GM23248 (cell line): ENCODE data around the gene PRDM12. TPM values are rescaled to one million over a fixed set of nuclear protein-coding genes. Genes with fewer than 3 reads are reported as not detected.

Experiments used
- DNase-seq: peaks from one replicate; pipeline ENCODE4 v3.0.0-alpha.2; 2015
- H2AFZ ChIP-seq: fragments of 200-600 bp; sonication (generic); 2 replicates; pipeline ENCODE4 v1.6.1; 2016; ENCODE audit warnings: antibody characterized with exemption
- H3F3A ChIP-seq: fragments of 200-600 bp; sonication (generic); 2 replicates; pipeline ENCODE4 v1.6.1; 2016; ENCODE audit warnings: mild to moderate bottlenecking, antibody characterized with exemption, mixed run types; ENCODE audit not compliant: insufficient read depth
- H3K27ac ChIP-seq: fragments of 200-600 bp; sonication (generic); 2 replicates; pipeline ENCODE4 v1.5.1; 2016; ENCODE audit warnings: mild to moderate bottlenecking
- H3K27me3 ChIP-seq: fragments of 200-600 bp; sonication (generic); replicated peaks from 2 replicates; pipeline ENCODE4 v1.6.1; 2016; ENCODE audit warnings: mild to moderate bottlenecking; ENCODE audit not compliant: insufficient read depth
- H3K36me3 ChIP-seq: fragments of 200-600 bp; sonication (generic); 2 replicates; pipeline ENCODE4 v1.6.1; 2016; ENCODE audit warnings: low read depth, mild to moderate bottlenecking
- H3K4me1 ChIP-seq: fragments of 200-600 bp; sonication (generic); 2 replicates; pipeline ENCODE4 v1.6.1; 2016; ENCODE audit warnings: mild to moderate bottlenecking; ENCODE audit not compliant: insufficient read depth
- H3K4me2 ChIP-seq: fragments of 200-600 bp; sonication (generic); one replicate; pipeline ENCODE4 v1.6.1; 2016; ENCODE audit warnings: mild to moderate bottlenecking; ENCODE audit not compliant: unreplicated experiment
- H3K4me3 ChIP-seq: fragments of 200-600 bp; sonication (generic); 2 replicates; pipeline ENCODE4 v1.5.1; 2016; ENCODE audit warnings: mild to moderate bottlenecking
- H3K79me2 ChIP-seq: fragments of 200-600 bp; sonication (generic); 2 replicates; pipeline ENCODE4 v1.6.1; 2016; ENCODE audit warnings: mild to moderate bottlenecking; ENCODE audit not compliant: insufficient read depth
- H3K9ac ChIP-seq: fragments of 200-600 bp; sonication (generic); 2 replicates; pipeline ENCODE4 v1.6.1; 2016; ENCODE audit warnings: mild to moderate bottlenecking
- H3K9me2 ChIP-seq: fragments of 200-600 bp; sonication (generic); 2 replicates; pipeline ENCODE4 v1.6.1; 2016; ENCODE audit warnings: mixed run types, mild to moderate bottlenecking, moderate library complexity; ENCODE audit not compliant: insufficient read depth
- H3K9me3 ChIP-seq: fragments of 200-600 bp; sonication (generic); one replicate; pipeline ENCODE4 v1.6.1; 2017; ENCODE audit warnings: low read depth
- H4K20me1 ChIP-seq: fragments of 200-600 bp; sonication (generic); 2 replicates; pipeline ENCODE4 v1.6.0; 2016; ENCODE audit not compliant: insufficient read depth
- EZH2 ChIP-seq: fragments of 200-600 bp; sonication (generic); IDR thresholded peaks from 2 replicates; pipeline ENCODE4 v1.6.1; 2018; ENCODE audit warnings: antibody characterized with exemption, mild to moderate bottlenecking; ENCODE audit not compliant: insufficient read depth, poor library complexity, severe bottlenecking
- EZH2phosphoT487 ChIP-seq: fragments of 200-600 bp; sonication (generic); IDR thresholded peaks from 2 replicates; pipeline ENCODE4 v1.6.1; 2018; ENCODE audit warnings: antibody characterized with exemption, moderate library complexity, mild to moderate bottlenecking, low read depth; ENCODE audit not compliant: insufficient read depth
- WGBS, 2 experiments: methylation state at CpG; one replicate each; pipeline ENCODE4 v1.1.6; 2015 to 2017; ENCODE audit warnings: low lambda C conversion rate in 2 of 2, low coverage in 1 of 2; ENCODE audit errors: missing lambda C conversion rate in 2 of 2; 5-methylcytosine and 5-hydroxymethylcytosine counted together
- in situ Hi-C: fragments of 300-500 bp; cut with MboI; formaldehyde crosslinking; loops from 2 replicates; pipeline ENCODE4 v1.15.0; 2020
- polyA plus RNA-seq: library from polyadenylated mRNA; unstranded; fragments of >200 nt; fragmentation: Nextera tagmentation; extraction: Ambion mirVana; gene quantifications from 2 replicates; pipeline ENCODE4 v1.2.1, GENCODE V29; 2016
- total RNA-seq: library from RNA; depleted of rRNA; stranded (reverse); fragments of >200 nt; shearing (Covaris generic); gene quantifications from 2 replicates; pipeline ENCODE4 v1.2.3, GENCODE V29; 2014

PRDM12 gene
- total and polyA plus RNA-seq, 2 experiments from 2014 or later = not detected

- H3K4me1 ChIP-seq = no peaks in the 10 kb centered on the region
- TF ChIP-seq EZH2 (no peak), EZH2phosphoT487 (no peak)
- in situ Hi-C loops = no loop called here
- no peak overlapping the region for H2AFZ ChIP-seq
- no peak overlapping the region for H3K27ac ChIP-seq
- no peaks in the 10 kb centered on the region for H3K36me3 ChIP-seq
- H3K9ac ChIP-seq = no peak overlapping the region
- H4K20me1 ChIP-seq = no peaks in the 10 kb centered on the region
- no peaks in the 10 kb centered on the region for H3K27me3 ChIP-seq
- H3K9me2 ChIP-seq = no peaks in the 10 kb centered on the region
- no peak overlapping the region for H3K4me2 ChIP-seq
- DNase-seq = no peak
- 83 to 84% methylated on average over 12 of the region's 12 CpGs for WGBS, 2 experiments
- H3F3A ChIP-seq = no peaks in the 10 kb centered on the region
- H3K9me3 ChIP-seq = no peaks in the 10 kb centered on the region
- H3K4me3 ChIP-seq = no peak overlapping the region
- H3K79me2 ChIP-seq = no peaks in the 10 kb centered on the region
Observed at GRCh38 chr9:130672933-130673615, 8.7 kb downstream of the PRDM12 start.

GRCh38 chr9:130675396-130675795, 11.0 kb downstream of the PRDM12 start:
- Histone ChIP-seq H3F3A (no peaks in the 10 kb centered on the region), H3K27me3 (no peaks in the 10 kb centered on the region), H3K9me2 (no peaks in the 10 kb centered on the region), H3K9ac (no peak overlapping the region), H3K4me2 (no peak overlapping the region), H3K4me3 (no peak overlapping the region), H3K36me3 (no peaks in the 10 kb centered on the region), H3K4me1 (no peaks in the 10 kb centered on the region), H2AFZ (no peak overlapping the region), H4K20me1 (no peaks in the 10 kb centered on the region), H3K79me2 (no peaks in the 10 kb centered on the region), H3K9me3 (no peaks in the 10 kb centered on the region), H3K27ac (no peak overlapping the region)
- TF ChIP-seq EZH2phosphoT487 (no peak), EZH2 (no peak)
- no peak for DNase-seq
- in situ Hi-C loops = loop anchor here (25.0 kb wide), 1 partner anchor 563 kb away; no protein-coding TSS in a partner anchor
- WGBS, 2 experiments = 83 to 89% methylated on average over 13 of the region's 13 CpGs

GRCh38 chr9:130677252-130677651, 12.9 kb downstream of the PRDM12 start:
- Histone ChIP-seq H4K20me1 (no peaks in the 10 kb centered on the region), H3F3A (no peaks in the 10 kb centered on the region), H3K4me3 (no peak overlapping the region), H3K4me1 (no peaks in the 10 kb centered on the region), H3K79me2 (no peaks in the 10 kb centered on the region), H3K36me3 (no peaks in the 10 kb centered on the region), H3K9ac (no peak overlapping the region), H3K4me2 (no peak overlapping the region), H3K27ac (no peak overlapping the region), H2AFZ (no peak overlapping the region), H3K27me3 (no peaks in the 10 kb centered on the region), H3K9me3 (no peaks in the 10 kb centered on the region), H3K9me2 (no peaks in the 10 kb centered on the region)
- no peak for DNase-seq
- 72 to 84% methylated on average over 7 of the region's 7 CpGs for WGBS, 2 experiments
- TF ChIP-seq EZH2 (no peak), EZH2phosphoT487 (no peak)
- in situ Hi-C loops = loop anchor here (25.0 kb wide), 1 partner anchor 565 kb away; no protein-coding TSS in a partner anchor

GRCh38 chr9:130680836-130681768, 16.7 kb downstream of the PRDM12 start:
- peak; percentile 95 for DNase-seq
- in situ Hi-C loops = loop anchor here (10.0 to 25.0 kb wide), 3 partner anchors 196 to 569 kb away; no protein-coding TSS in a partner anchor
- 5 to 7% methylated on average over 44 to 82 of the region's 116 CpGs for WGBS, 2 experiments
- no peaks in the 10 kb centered on the region for H3K9me3 ChIP-seq
- TF ChIP-seq EZH2 (no peak), EZH2phosphoT487 (no peak)
- no peaks in the 10 kb centered on the region for H4K20me1 ChIP-seq
- no peak overlapping the region for H3K27ac ChIP-seq
- H3K36me3 ChIP-seq = no peaks in the 10 kb centered on the region
- H3K4me3 ChIP-seq = peak overlapping the region; percentile 69
- H3K27me3 ChIP-seq = no peaks in the 10 kb centered on the region
- H3K9ac ChIP-seq = peak overlapping the region; percentile 34; the same call in 1 of the 2 replicates
- no peaks in the 10 kb centered on the region for H3F3A ChIP-seq
- no peaks in the 10 kb centered on the region for H3K9me2 ChIP-seq
- no peaks in the 10 kb centered on the region for H3K79me2 ChIP-seq
- H2AFZ ChIP-seq = peak overlapping the region; percentile 83
- H3K4me2 ChIP-seq = peak overlapping the region; percentile 89
- no peaks in the 10 kb centered on the region for H3K4me1 ChIP-seq
